ENCODE data around the gene NPM1.

GRCh38 chr5:171355302-171355724 is 32.3 kb upstream of the NPM1 start:
- no peak for TF ChIP-seq CTCF (IDR thresholded peaks at IDR 0.05)
- TF ChIP-seq POLR2A (IDR thresholded peaks at IDR 0.05), result no peak
